IgD-negative memory B cell (primary cell): ENCODE results near the gene TBKBP1. TPM values are rescaled to one million over a fixed set of nuclear protein-coding genes. Genes with fewer than 3 reads are reported as not detected.
"Not testable (repeated sequence)": the region's sequence is repeated elsewhere in the genome, so short reads cannot be mapped to it uniquely, and the experiment has no call there.

Source experiments
- H3K27ac Mint-ChIP-seq, 3 donors: one replicate each; pipeline ENCODE4 v1.8.0; 2020 to 2022; ENCODE audit warnings: mild to moderate bottlenecking in 3 of 3, mixed read lengths in 3 of 3, moderate library complexity in 1 of 3
- H3K27me3 Mint-ChIP-seq: one replicate; pipeline ENCODE4 v1.8.0; 2021; ENCODE audit warnings: mixed read lengths
- H3K36me3 Mint-ChIP-seq: one replicate; pipeline ENCODE4 v1.8.0; 2020; ENCODE audit warnings: mild to moderate bottlenecking, mixed read lengths
- H3K4me1 Mint-ChIP-seq, 3 donors: one replicate each; pipeline ENCODE4 v1.8.0; 2020 to 2022; ENCODE audit warnings: mixed read lengths in 3 of 3, mild to moderate bottlenecking in 1 of 3
- H3K4me3 Mint-ChIP-seq, 4 donors: one replicate each; pipeline ENCODE4 v1.8.0; 2020 to 2022; ENCODE audit warnings: mild to moderate bottlenecking in 4 of 4, mixed read lengths in 4 of 4, moderate library complexity in 3 of 4
- H3K9me3 Mint-ChIP-seq, 3 donors: one replicate each; pipeline ENCODE4 v1.8.0; 2020 to 2021; ENCODE audit warnings: mixed read lengths in 3 of 3, mild to moderate bottlenecking in 1 of 3
- polyA plus RNA-seq: library from polyadenylated mRNA; unstranded; fragments of 300-500 nt; fragmentation: Illumina TruSeq; gene quantifications from one replicate; pipeline ENCODE4 v1.2.3, GENCODE V29; 2021

Gene TBKBP1
- polyA plus RNA-seq, 1 donor from 2014 or later = 0.24 TPM

GRCh38 chr17:47735139-47735464 lies 41.1 kb downstream of the TBKBP1 start:
- Mint-ChIP-seq H3K27me3 (no peaks in the 10 kb centered on the region), H3K9me3 (no peaks in the 10 kb centered on the region), H3K36me3 (no peaks in the 10 kb centered on the region), H3K4me1 (peaks cover 8 to 35% (median 23%) of the 10 kb centered on the region in 3 donors), H3K27ac (peak overlapping the region; percentile 57 to 97 (median 93)), H3K4me3 (peak overlapping the region; percentile 89 to 96 (median 94))

- no peaks in the 10 kb centered on the region for H3K9me3 Mint-ChIP-seq
- peak overlapping the region; percentile 89 to 96 (median 94) for H3K4me3 Mint-ChIP-seq
- H3K27ac Mint-ChIP-seq = peak overlapping the region; percentile 57 to 97 (median 93)
- peaks cover 8 to 35% (median 23%) of the 10 kb centered on the region in 3 donors for H3K4me1 Mint-ChIP-seq
- H3K36me3 Mint-ChIP-seq = no peaks in the 10 kb centered on the region
- H3K27me3 Mint-ChIP-seq = no peaks in the 10 kb centered on the region
Measured at GRCh38 chr17:47735536-47736011, 41.6 kb downstream of the TBKBP1 start.

- Mint-ChIP-seq H3K36me3 (no peaks in the 10 kb centered on the region), H3K27me3 (no peaks in the 10 kb centered on the region), H3K4me3 (peak overlapping the region in 3 of 4 donors; percentile 69 to 89 (median 85)), H3K27ac (peak overlapping the region in 1 of 3 donors; percentile 97), H3K4me1 (peaks cover 7 to 43% (median 26%) of the 10 kb centered on the region in 3 donors), H3K9me3 (no peaks in the 10 kb centered on the region)
Measured at GRCh38 chr17:47736501-47737495, 42.8 kb downstream of the TBKBP1 start.

GRCh38 chr17:47738178-47738577 lies 44.2 kb downstream of the TBKBP1 start:
- no peaks in the 10 kb centered on the region for H3K36me3 Mint-ChIP-seq
- peaks cover 5 to 38% (median 20%) of the 10 kb centered on the region in 3 donors for H3K4me1 Mint-ChIP-seq
- peak overlapping the region in 1 of 4 donors; percentile 57 for H3K4me3 Mint-ChIP-seq
- H3K27me3 Mint-ChIP-seq = peaks cover 1% of the 10 kb centered on the region
- no peaks in the 10 kb centered on the region for H3K9me3 Mint-ChIP-seq
- peak overlapping the region in 1 of 3 donors; percentile 39 for H3K27ac Mint-ChIP-seq

GRCh38 chr17:47739150-47739549 lies 45.2 kb downstream of the TBKBP1 start:
- no peaks in the 10 kb centered on the region for H3K36me3 Mint-ChIP-seq
- peaks cover 4% of the 10 kb centered on the region for H3K27me3 Mint-ChIP-seq
- H3K27ac Mint-ChIP-seq = peak overlapping the region in 1 of 3 donors; percentile 78
- H3K9me3 Mint-ChIP-seq = no peaks in the 10 kb centered on the region
- H3K4me1 Mint-ChIP-seq = peaks cover 5 to 38% (median 16%) of the 10 kb centered on the region in 3 donors
- H3K4me3 Mint-ChIP-seq = peak overlapping the region in 1 of 4 donors; percentile 1

- H3K4me3 Mint-ChIP-seq, H3K9me3 Mint-ChIP-seq, H3K36me3 Mint-ChIP-seq, H3K27me3 Mint-ChIP-seq: not testable (repeated sequence)
- H3K4me1 Mint-ChIP-seq = peaks cover 5 to 34% (median 12%) of the 10 kb centered on the region in 3 donors
- peak overlapping the region in 1 of 3 donors; percentile 47 for H3K27ac Mint-ChIP-seq
Measured at GRCh38 chr17:47739945-47740344, 46.0 kb downstream of the TBKBP1 start.

- H3K4me1 Mint-ChIP-seq = peaks cover 5 to 24% (median 8%) of the 10 kb centered on the region in 3 donors
- H3K9me3 Mint-ChIP-seq = no peaks in the 10 kb centered on the region
- peak overlapping the region in 3 of 4 donors; percentile 35 to 70 (median 43) for H3K4me3 Mint-ChIP-seq
Measured at GRCh38 chr17:47741109-47741792, 47.3 kb downstream of the TBKBP1 start.

GRCh38 chr17:47741793-47742145 lies 47.8 kb downstream of the TBKBP1 start:
- H3K27ac Mint-ChIP-seq = peak overlapping the region in 1 of 3 donors; percentile 83
- peaks cover 4% of the 10 kb centered on the region for H3K27me3 Mint-ChIP-seq
- peak overlapping the region in 1 of 4 donors; percentile 49 for H3K4me3 Mint-ChIP-seq
- H3K36me3 Mint-ChIP-seq = no peaks in the 10 kb centered on the region
- no peaks in the 10 kb centered on the region for H3K9me3 Mint-ChIP-seq
- H3K4me1 Mint-ChIP-seq = peaks cover 5 to 22% (median 8%) of the 10 kb centered on the region in 3 donors

More at GRCh38 chr17:47741109-47741792, 47.3 kb downstream of the TBKBP1 start:
- no peaks in the 10 kb centered on the region for H3K36me3 Mint-ChIP-seq
- H3K27me3 Mint-ChIP-seq = peaks cover 4% of the 10 kb centered on the region
- H3K27ac Mint-ChIP-seq = peak overlapping the region in 2 of 3 donors; percentile 71 to 94

GRCh38 chr17:47742319-47743181 lies 48.6 kb downstream of the TBKBP1 start:
- Mint-ChIP-seq H3K9me3 (no peaks in the 10 kb centered on the region), H3K27me3 (peaks cover 4% of the 10 kb centered on the region), H3K4me3 (peak overlapping the region in 1 of 4 donors; percentile 73), H3K36me3 (no peaks in the 10 kb centered on the region), H3K4me1 (peaks cover 0 to 17% (median 8%) of the 10 kb centered on the region in 3 donors), H3K27ac (peak overlapping the region in 1 of 3 donors; percentile 84)

- no peaks in the 10 kb centered on the region for H3K9me3 Mint-ChIP-seq
- no peak overlapping the region for H3K4me3 Mint-ChIP-seq
- H3K27me3 Mint-ChIP-seq = peaks cover 4% of the 10 kb centered on the region
Measured at GRCh38 chr17:47744168-47745036, 50.4 kb downstream of the TBKBP1 start.

GRCh38 chr17:47745037-47745380 lies 51.0 kb downstream of the TBKBP1 start:
- peak overlapping the region in 1 of 3 donors; percentile 23 for H3K27ac Mint-ChIP-seq
- H3K36me3 Mint-ChIP-seq = no peaks in the 10 kb centered on the region
- peaks cover 4% of the 10 kb centered on the region for H3K27me3 Mint-ChIP-seq
- H3K9me3 Mint-ChIP-seq = no peaks in the 10 kb centered on the region
- H3K4me3 Mint-ChIP-seq = no peak overlapping the region
- H3K4me1 Mint-ChIP-seq = peaks cover 4 to 20% (median 13%) of the 10 kb centered on the region in 3 donors

More at GRCh38 chr17:47744168-47745036, 50.4 kb downstream of the TBKBP1 start:
- no peaks in the 10 kb centered on the region for H3K36me3 Mint-ChIP-seq
- H3K27ac Mint-ChIP-seq = no peak overlapping the region
- peaks cover 4 to 16% (median 7%) of the 10 kb centered on the region in 3 donors for H3K4me1 Mint-ChIP-seq

GRCh38 chr17:47751471-47751870 lies 57.5 kb downstream of the TBKBP1 start:
- H3K4me3 Mint-ChIP-seq = no peak overlapping the region

GRCh38 chr17:47757386-47757785 lies 63.4 kb downstream of the TBKBP1 start:
- Mint-ChIP-seq H3K4me3 (no peak overlapping the region), H3K4me1 (peaks cover 0 to 1% (median 0%) of the 10 kb centered on the region in 3 donors), H3K27ac (no peak overlapping the region), H3K27me3 (peaks cover 4% of the 10 kb centered on the region), H3K36me3 (no peaks in the 10 kb centered on the region), H3K9me3 (peaks cover 0 to 12% (median 9%) of the 10 kb centered on the region in 3 donors)

More at GRCh38 chr17:47751471-47751870, 57.5 kb downstream of the TBKBP1 start:
- no peaks in the 10 kb centered on the region for H3K36me3 Mint-ChIP-seq
- H3K4me1 Mint-ChIP-seq = peaks cover 5 to 28% (median 18%) of the 10 kb centered on the region in 3 donors
- no peaks in the 10 kb centered on the region for H3K9me3 Mint-ChIP-seq
- H3K27ac Mint-ChIP-seq = no peak overlapping the region
- H3K27me3 Mint-ChIP-seq = peaks cover 3% of the 10 kb centered on the region
